HG02588 (cell line): ENCODE measurements around the gene ATAD5.

Experiments used
- ATAC-seq: cut with Tn5 transposase; IDR thresholded peaks from one replicate; pipeline ENCODE4 v1.9.1; 2021; ENCODE audit warnings: mild to moderate bottlenecking, moderate library complexity; ENCODE audit not compliant: unreplicated experiment

ATAD5 gene

GRCh38 chr17:30823421-30823820 is 8.3 kb upstream of the ATAD5 start:
- no peak for ATAC-seq

- no peak for ATAC-seq
These were observed 7.8 kb upstream of the ATAD5 start for GRCh38 chr17:30824002-30824355.

- ATAC-seq, result peak; percentile 88
These were observed 7.2 kb upstream of the ATAD5 start, which contains the start of gene CRLF3 for GRCh38 chr17:30824356-30825145. TSS of gene CRLF3 (minus strand) at chr17:30824692. CDS start at chr17:30824651, 41 bp downstream.

- ATAC-seq, result no peak
These were observed 4.7 kb upstream of the ATAD5 start for GRCh38 chr17:30827082-30827481.

GRCh38 chr17:30829022-30829421 is 2.7 kb upstream of the ATAD5 start:
- no peak for ATAC-seq

GRCh38 chr17:30831257-30831656 is 509 bp upstream of the ATAD5 start:
- ATAC-seq, result no peak

GRCh38 chr17:30832438-30833124 is 815 bp downstream of the ATAD5 start:
- no peak for ATAC-seq

- ATAC-seq, result no peak
These were observed 6.5 kb downstream of the ATAD5 start for GRCh38 chr17:30838202-30838807.

- ATAC-seq, result no peak
These were observed 9.0 kb downstream of the ATAD5 start for GRCh38 chr17:30840771-30841170.

- ATAC-seq, result no peak
These were observed 16.3 kb downstream of the ATAD5 start for GRCh38 chr17:30848021-30848420.

- no peak for ATAC-seq
These were observed 22.4 kb downstream of the ATAD5 start for GRCh38 chr17:30854146-30854545.

- ATAC-seq, result no peak
These were observed 26.9 kb downstream of the ATAD5 start for GRCh38 chr17:30858556-30859250.

GRCh38 chr17:30864636-30865035 is 32.9 kb downstream of the ATAD5 start:
- ATAC-seq, result no peak

GRCh38 chr17:30869005-30869404 is 37.2 kb downstream of the ATAD5 start:
- no peak for ATAC-seq

- no peak for ATAC-seq
These were observed 54.4 kb downstream of the ATAD5 start for GRCh38 chr17:30886187-30886586.

- ATAC-seq, result no peak
These were observed 62.5 kb downstream of the ATAD5 start for GRCh38 chr17:30894236-30894635.

GRCh38 chr17:30897311-30897710 is 65.5 kb downstream of the ATAD5 start:
- no peak for ATAC-seq

- peak; percentile 31 for ATAC-seq
These were observed 74.0 kb downstream of the ATAD5 start for GRCh38 chr17:30905742-30906100.

GRCh38 chr17:30906101-30906911 is 74.5 kb downstream of the ATAD5 start, which contains the start of gene TEFM:
TSS of gene TEFM (minus strand) at chr17:30906238. CDS start at chr17:30906198, 40 bp downstream.
- ATAC-seq, result peak; percentile 85

- ATAC-seq, result no peak
These were observed 77.1 kb downstream of the ATAD5 start for GRCh38 chr17:30908717-30909420.
